HepG2 (cell line): ENCODE data around the gene SNRPB2. TPM values are rescaled to one million over a fixed set of nuclear protein-coding genes. Genes with fewer than 3 reads are reported as not detected.

Experiments
- AHR ChIP-seq: IDR thresholded peaks from 2 replicates; pipeline ENCODE4 v1.6.1; 2018; ENCODE audit warnings: missing genetic modification reagents, missing compliant biosample characterization
- ATAD3A ChIP-seq: sonication (generic); formaldehyde crosslinking; IDR thresholded peaks from 2 replicates; pipeline ENCODE4 v1.4.0; 2020; ENCODE audit warnings: missing genetic modification reagents
- CREB3 ChIP-seq: sonication (generic); formaldehyde crosslinking; IDR thresholded peaks from 2 replicates; pipeline ENCODE4 v1.5.0; 2020; ENCODE audit warnings: missing genetic modification reagents
- EHMT2 ChIP-seq: fragments of 200-600 bp; sonication (generic); IDR thresholded peaks from 2 replicates; pipeline ENCODE4 v1.7.0; 2017; ENCODE audit warnings: antibody characterized with exemption, low read depth, low read length, borderline replicate concordance
- HMG20A ChIP-seq: IDR thresholded peaks from 2 replicates; pipeline ENCODE4 v1.6.1; 2016; ENCODE audit warnings: borderline replicate concordance
- MXD4 ChIP-seq: IDR thresholded peaks from 2 replicates; pipeline ENCODE4 v1.6.1; 2016; ENCODE audit warnings: mild to moderate bottlenecking, missing biosample characterization, missing genetic modification reagents
- NCOA1 ChIP-seq: sonication (generic); formaldehyde crosslinking; IDR thresholded peaks from 2 replicates; pipeline ENCODE4 v1.9.0; 2021; ENCODE audit warnings: missing genetic modification reagents
- SP4 ChIP-seq: sonication (generic); formaldehyde crosslinking; IDR thresholded peaks from 2 replicates; pipeline ENCODE4 v1.8.1; 2023; ENCODE audit warnings: mild to moderate bottlenecking, missing genetic modification reagents
- TAF1 ChIP-seq: sonication (generic); formaldehyde crosslinking; IDR thresholded peaks from 2 replicates; pipeline ENCODE4 v1.4.0; 2020; ENCODE audit warnings: missing genetic modification reagents
- XBP1 ChIP-seq: sonication (generic); formaldehyde crosslinking; IDR thresholded peaks from 2 replicates; pipeline ENCODE4 v1.5.0; 2020; ENCODE audit warnings: missing genetic modification reagents
- ZNF160 ChIP-seq: sonication (generic); formaldehyde crosslinking; IDR thresholded peaks from 2 replicates; pipeline ENCODE4 v1.8.0; 2022; ENCODE audit warnings: mild to moderate bottlenecking, inconsistent platforms, missing genetic modification reagents
- ZNF18 ChIP-seq: sonication (generic); formaldehyde crosslinking; IDR thresholded peaks from 2 replicates; pipeline ENCODE4 v1.8.0; 2022; ENCODE audit warnings: mild to moderate bottlenecking, missing genetic modification reagents; ENCODE audit not compliant: insufficient replicate concordance
- ZNF274 ChIP-seq: sonication (generic); formaldehyde crosslinking; IDR thresholded peaks from 2 replicates; pipeline ENCODE4 v1.5.1; 2020; ENCODE audit warnings: mild to moderate bottlenecking, missing genetic modification reagents
- ZNF275 ChIP-seq: sonication (generic); formaldehyde crosslinking; IDR thresholded peaks from 2 replicates; pipeline ENCODE4 v1.8.0; 2022; ENCODE audit warnings: missing genetic modification reagents, mild to moderate bottlenecking, inconsistent platforms, borderline replicate concordance
- ZNF331 ChIP-seq: sonication (generic); formaldehyde crosslinking; IDR thresholded peaks from 2 replicates; pipeline ENCODE4 v1.4.0; 2020; ENCODE audit warnings: missing genetic modification reagents
- ZNF44 ChIP-seq: sonication (generic); formaldehyde crosslinking; IDR thresholded peaks from 2 replicates; pipeline ENCODE4 v1.5.1; 2020; ENCODE audit warnings: mild to moderate bottlenecking, missing genetic modification reagents
- ZNF615 ChIP-seq: sonication (generic); formaldehyde crosslinking; IDR thresholded peaks from 2 replicates; pipeline ENCODE4 v1.5.0; 2020; ENCODE audit warnings: mild to moderate bottlenecking, missing genetic modification reagents, borderline replicate concordance
- ZNF83 ChIP-seq: sonication (generic); formaldehyde crosslinking; IDR thresholded peaks from 2 replicates; pipeline ENCODE4 v1.4.0; 2020; ENCODE audit warnings: missing genetic modification reagents, mild to moderate bottlenecking, borderline replicate concordance
- polyA plus RNA-seq, 8 experiments: library from polyadenylated mRNA; depleted of rRNA in 3 of 8; stranded (reverse) in 7 of 8; unstranded in 1 of 8; fragments of >200 nt; fragmentation: Illumina TruSeq in 4 of 8; extraction: Trizol in 4 of 8; gene quantifications; 2 replicates each; pipeline versions ENCODE4 v1.2.1 to v1.2.3, GENCODE V29; 2011 to 2016; ENCODE audit warnings: low read depth in 4 of 8, missing spikeins in 1 of 8, mixed read lengths in 1 of 8; ENCODE audit not compliant: insufficient read depth in 1 of 8
- total RNA-seq, 5 experiments: library from RNA; depleted of rRNA; stranded (reverse); fragments of >200 nt; fragmentation: Illumina TruSeq; extraction: Trizol; gene quantifications; 2 replicates each; pipeline ENCODE4 v1.2.3, GENCODE V29; 2016; ENCODE audit warnings: low read depth in 1 of 5
- TF ChIP-seq, protein P1 (sequence below): sonication (generic); formaldehyde crosslinking; IDR thresholded peaks from 2 replicates; pipeline ENCODE4 v1.8.0; 2022; ENCODE audit warnings: mild to moderate bottlenecking, missing genetic modification reagents, moderate library complexity
- TF ChIP-seq, protein P2 (sequence below): IDR thresholded peaks from 2 replicates; pipeline ENCODE4 v1.6.1; 2018; ENCODE audit warnings: missing genetic modification reagents, mild to moderate bottlenecking, missing compliant biosample characterization
- TF ChIP-seq, protein P3 (sequence below): sonication (generic); formaldehyde crosslinking; IDR thresholded peaks from 2 replicates; pipeline ENCODE4 v1.4.0; 2020; ENCODE audit warnings: mild to moderate bottlenecking, missing genetic modification reagents
- TF ChIP-seq, protein P4 (sequence below): sonication (generic); formaldehyde crosslinking; IDR thresholded peaks from 2 replicates; pipeline ENCODE4 v1.8.1; 2023; ENCODE audit warnings: missing genetic modification reagents, inconsistent platforms, borderline replicate concordance

SNRPB2 gene
- total and polyA plus RNA-seq, 2 of the 13 experiments (the other 11 are each of a cell fraction or from before 2014, with no cell fraction given), result 107 to 204 TPM

DNA sequence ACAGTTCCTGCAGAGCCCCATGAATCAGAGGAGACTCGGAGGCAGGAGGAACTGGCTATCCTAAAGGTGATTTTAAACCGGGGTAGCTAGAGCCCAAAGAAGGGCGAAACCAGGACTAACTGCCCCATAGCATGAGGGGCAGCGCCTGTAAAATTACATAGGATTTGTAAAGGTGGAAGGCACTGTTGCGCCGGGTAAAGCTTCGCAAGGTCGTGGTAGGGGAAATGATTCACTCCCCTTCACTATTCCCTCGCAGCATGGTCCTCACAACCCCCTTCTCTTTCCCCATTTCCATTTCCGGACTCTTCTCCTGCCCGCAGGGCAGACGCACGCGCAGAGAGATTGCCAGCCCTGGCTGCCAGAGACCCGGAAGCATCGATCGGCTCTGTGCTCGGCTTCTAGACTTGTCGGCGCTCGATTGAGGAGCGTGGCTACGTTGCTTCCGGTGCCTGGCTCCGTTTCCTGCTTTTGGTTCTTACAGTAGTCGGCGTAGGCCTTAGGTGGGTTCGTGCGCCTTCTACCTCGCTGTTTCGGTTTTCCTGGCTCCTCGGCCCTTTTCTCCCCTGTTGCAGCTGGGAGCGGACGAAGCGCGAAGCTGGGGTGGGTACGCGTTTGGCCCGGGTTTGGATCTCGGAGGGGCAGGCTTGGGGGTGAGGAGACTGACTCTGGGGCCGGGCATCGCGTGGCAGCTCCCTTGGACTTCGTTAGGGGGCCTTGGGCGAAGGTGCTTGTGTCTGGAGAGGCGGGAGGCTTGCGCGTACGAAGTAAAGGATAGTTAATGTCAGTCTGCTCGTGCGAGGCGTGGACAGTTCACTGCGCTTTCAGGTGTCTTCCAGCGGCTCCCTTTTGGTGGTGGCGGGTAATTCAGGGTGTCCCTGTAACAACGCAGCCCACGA, at the start of gene SNRPB2 (continued):
- TF ChIP-seq MXD4 (CRISPR knock-in tag) (peak; percentile 95), ZNF18 (CRISPR knock-in tag) (peak; percentile 86), CREB3 (CRISPR knock-in tag) (peak; percentile 91; the same call in 1 of the 2 replicates), ZNF275 (CRISPR knock-in tag) (peak; percentile 80; the same call in 1 of the 2 replicates), NCOA1 (CRISPR knock-in tag) (peak; percentile 55; the same call in 1 of the 2 replicates), XBP1 (no peak), AHR (CRISPR knock-in tag) (peak; percentile 98), ZNF274 (CRISPR knock-in tag) (peak; percentile 87), ZNF44 (CRISPR knock-in tag) (peak; percentile 92), EHMT2 (peak; percentile 99), TAF1 (peak; percentile 95), ZNF160 (CRISPR knock-in tag) (peak; percentile 80), ATAD3A (CRISPR knock-in tag) (no peak), ZNF83 (peak; percentile 95; the same call in 1 of the 2 replicates), ZNF331 (CRISPR knock-in tag) (peak; percentile 98), ZNF615 (peak; percentile 99), HMG20A (peak; percentile 51), SP4 (peak; percentile 91)
- TF ChIP-seq, protein P1, sequence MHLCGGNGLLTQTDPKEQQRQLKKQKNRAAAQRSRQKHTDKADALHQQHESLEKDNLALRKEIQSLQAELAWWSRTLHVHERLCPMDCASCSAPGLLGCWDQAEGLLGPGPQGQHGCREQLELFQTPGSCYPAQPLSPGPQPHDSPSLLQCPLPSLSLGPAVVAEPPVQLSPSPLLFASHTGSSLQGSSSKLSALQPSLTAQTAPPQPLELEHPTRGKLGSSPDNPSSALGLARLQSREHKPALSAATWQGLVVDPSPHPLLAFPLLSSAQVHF, result peak; percentile 91
- TF ChIP-seq, protein P2, sequence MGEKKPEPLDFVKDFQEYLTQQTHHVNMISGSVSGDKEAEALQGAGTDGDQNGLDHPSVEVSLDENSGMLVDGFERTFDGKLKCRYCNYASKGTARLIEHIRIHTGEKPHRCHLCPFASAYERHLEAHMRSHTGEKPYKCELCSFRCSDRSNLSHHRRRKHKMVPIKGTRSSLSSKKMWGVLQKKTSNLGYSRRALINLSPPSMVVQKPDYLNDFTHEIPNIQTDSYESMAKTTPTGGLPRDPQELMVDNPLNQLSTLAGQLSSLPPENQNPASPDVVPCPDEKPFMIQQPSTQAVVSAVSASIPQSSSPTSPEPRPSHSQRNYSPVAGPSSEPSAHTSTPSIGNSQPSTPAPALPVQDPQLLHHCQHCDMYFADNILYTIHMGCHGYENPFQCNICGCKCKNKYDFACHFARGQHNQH (CRISPR knock-in tag), result peak; percentile 98
- TF ChIP-seq, protein P3, sequence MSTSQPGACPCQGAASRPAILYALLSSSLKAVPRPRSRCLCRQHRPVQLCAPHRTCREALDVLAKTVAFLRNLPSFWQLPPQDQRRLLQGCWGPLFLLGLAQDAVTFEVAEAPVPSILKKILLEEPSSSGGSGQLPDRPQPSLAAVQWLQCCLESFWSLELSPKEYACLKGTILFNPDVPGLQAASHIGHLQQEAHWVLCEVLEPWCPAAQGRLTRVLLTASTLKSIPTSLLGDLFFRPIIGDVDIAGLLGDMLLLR (CRISPR knock-in tag), result peak; percentile 93
- TF ChIP-seq, protein P4, sequence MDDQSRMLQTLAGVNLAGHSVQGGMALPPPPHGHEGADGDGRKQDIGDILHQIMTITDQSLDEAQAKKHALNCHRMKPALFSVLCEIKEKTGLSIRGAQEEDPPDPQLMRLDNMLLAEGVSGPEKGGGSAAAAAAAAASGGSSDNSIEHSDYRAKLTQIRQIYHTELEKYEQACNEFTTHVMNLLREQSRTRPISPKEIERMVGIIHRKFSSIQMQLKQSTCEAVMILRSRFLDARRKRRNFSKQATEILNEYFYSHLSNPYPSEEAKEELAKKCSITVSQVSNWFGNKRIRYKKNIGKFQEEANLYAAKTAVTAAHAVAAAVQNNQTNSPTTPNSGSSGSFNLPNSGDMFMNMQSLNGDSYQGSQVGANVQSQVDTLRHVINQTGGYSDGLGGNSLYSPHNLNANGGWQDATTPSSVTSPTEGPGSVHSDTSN (CRISPR knock-in tag), result no peak
